ENCODE results near the gene MYBBP1A. TPM values are rescaled to one million over a fixed set of nuclear protein-coding genes. Genes with fewer than 3 reads are reported as not detected.

MYBBP1A gene
- total and polyA plus RNA-seq, 3 experiments from 2014 or later = 34.1 to 157 (median 148) TPM

DNA sequence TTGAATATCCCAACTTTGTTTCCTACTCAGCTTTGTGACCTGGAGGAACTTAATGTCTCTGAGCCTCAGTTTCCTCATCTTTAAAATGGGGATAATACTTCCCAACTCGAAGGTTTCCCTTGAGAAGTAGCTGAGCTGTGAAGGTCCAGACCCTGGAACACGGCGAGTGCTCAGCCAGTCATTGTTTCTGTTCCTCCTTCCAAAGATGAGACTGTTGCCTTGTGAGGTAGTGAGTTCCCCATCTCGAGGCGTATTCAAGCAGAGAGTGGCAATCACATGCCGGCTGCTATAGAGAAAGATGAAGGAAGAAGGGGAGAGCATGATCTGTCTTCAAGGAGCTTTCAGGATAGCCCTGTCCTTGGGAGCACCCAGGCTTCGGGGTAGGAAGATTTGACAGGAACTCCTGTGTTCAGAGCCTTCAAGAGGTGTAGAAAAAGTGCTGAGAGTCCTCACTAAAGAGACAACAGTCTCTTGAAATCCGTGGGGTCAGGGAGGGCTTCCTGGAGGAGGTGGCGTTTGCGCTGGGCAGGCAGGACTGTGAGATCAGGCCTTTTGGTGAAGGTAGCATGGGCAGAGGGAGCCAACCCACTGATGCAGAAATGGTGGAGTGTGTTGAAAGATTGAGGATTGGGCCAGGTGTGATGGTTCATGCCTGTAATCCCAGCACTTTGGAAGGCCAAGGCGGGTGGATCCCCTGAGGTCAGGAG is 29.3 kb downstream of the MYBBP1A start:
- Mint-ChIP-seq H3K4me3 (no peak overlapping the region), H3K27me3 (peaks cover 0 to 1% of the 10 kb centered on the region in 2 donors), H3K9me3 (no peaks in the 10 kb centered on the region), H3K4me1 (no peaks in the 10 kb centered on the region), H3K27ac (peak overlapping the region in 1 of 8 donors; percentile 29), H3K36me3 (no peaks in the 10 kb centered on the region)
- Histone ChIP-seq H3K27ac (ENCODE audit: low read depth, low read length) (no peak overlapping the region), H3K4me1 (ENCODE audit: insufficient read depth, low read length) (no peaks in the 10 kb centered on the region), H3K36me3 (ENCODE audit: insufficient read depth, low read length) (no peaks in the 10 kb centered on the region), H3K4me3 (ENCODE audit: low read length) (no peak overlapping the region), H3K9me3 (ENCODE audit: low read length) (no peaks in the 10 kb centered on the region), H3K27me3 (ENCODE audit: insufficient read depth, low read length, poor library complexity, severe bottlenecking) (no peaks in the 10 kb centered on the region)
- no peak for DNase-seq
- ChIA-PET CTCF (no interaction called here), POLR2A (no interaction called here)

DNA sequence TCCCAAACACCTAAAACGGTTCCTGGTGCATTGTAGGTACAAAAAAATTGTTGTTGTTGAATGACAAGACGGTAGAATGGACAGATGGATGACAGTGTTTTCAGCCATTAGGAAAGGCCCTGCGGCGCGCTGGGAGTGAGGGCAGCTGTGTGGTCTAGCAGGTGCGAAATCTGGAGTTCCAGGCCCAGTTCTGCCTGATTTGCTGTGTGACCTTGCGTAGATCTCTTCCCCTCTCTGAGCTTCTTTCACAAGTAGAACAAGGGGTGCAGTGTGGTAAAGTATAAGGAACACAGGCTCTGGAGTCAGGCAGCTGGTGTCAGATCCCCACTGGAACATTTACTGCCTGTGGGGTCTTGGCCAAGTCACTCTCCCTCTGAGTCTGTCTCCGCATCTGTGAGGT is 31.2 kb downstream of the MYBBP1A start:
- H3K4me1 ChIP-seq (ENCODE audit: insufficient read depth, low read length) = no peaks in the 10 kb centered on the region
- H3K9me3 ChIP-seq (ENCODE audit: low read length) = no peaks in the 10 kb centered on the region
- H3K36me3 ChIP-seq (ENCODE audit: insufficient read depth, low read length) = no peaks in the 10 kb centered on the region
- no peak overlapping the region for H3K27ac Mint-ChIP-seq
- ChIA-PET POLR2A (interaction anchor here (0.5 kb wide), 1 partner anchor 540 kb away, joined by 4 read pairs; no protein-coding TSS in a partner anchor), CTCF (no interaction called here)
- no peaks in the 10 kb centered on the region for H3K27me3 ChIP-seq (ENCODE audit: insufficient read depth, low read length, poor library complexity, severe bottlenecking)
- H3K9me3 Mint-ChIP-seq = no peaks in the 10 kb centered on the region
- no peaks in the 10 kb centered on the region for H3K36me3 Mint-ChIP-seq
- H3K27ac ChIP-seq (ENCODE audit: low read depth, low read length) = no peak overlapping the region
- H3K27me3 Mint-ChIP-seq = no peaks in the 10 kb centered on the region
- H3K4me3 Mint-ChIP-seq = no peak overlapping the region
- no peaks in the 10 kb centered on the region for H3K4me1 Mint-ChIP-seq
- DNase-seq = no peak
- H3K4me3 ChIP-seq (ENCODE audit: low read length) = no peak overlapping the region

DNA sequence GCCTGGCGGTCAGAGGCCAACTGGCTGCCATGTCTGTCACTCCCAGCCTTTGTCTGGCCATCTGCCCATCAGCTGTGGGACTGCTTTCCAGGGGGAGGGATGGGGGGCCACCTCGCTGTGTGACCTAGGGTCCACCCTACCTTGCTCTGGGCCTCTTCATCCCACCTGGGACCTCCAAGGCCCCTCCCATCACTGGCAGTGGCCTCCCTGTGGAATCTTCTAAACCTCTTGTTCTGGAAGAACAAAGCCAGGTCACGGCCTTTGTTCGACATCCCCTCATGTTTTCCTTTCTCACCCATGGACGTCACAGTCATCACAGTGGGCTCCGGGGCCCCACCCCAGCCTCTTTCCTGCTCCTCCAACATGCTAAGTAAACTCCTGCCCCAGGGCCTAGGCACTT is 32.5 kb downstream of the MYBBP1A start:
- Histone ChIP-seq H3K4me3 (ENCODE audit: low read length) (no peak overlapping the region), H3K36me3 (ENCODE audit: insufficient read depth, low read length) (no peaks in the 10 kb centered on the region), H3K4me1 (ENCODE audit: insufficient read depth, low read length) (no peaks in the 10 kb centered on the region), H3K27ac (ENCODE audit: low read depth, low read length) (no peak overlapping the region), H3K9me3 (ENCODE audit: low read length) (no peaks in the 10 kb centered on the region), H3K27me3 (ENCODE audit: insufficient read depth, low read length, poor library complexity, severe bottlenecking) (no peaks in the 10 kb centered on the region)
- ChIA-PET CTCF (no interaction called here), POLR2A (no interaction called here)
- no peaks in the 10 kb centered on the region for H3K4me1 Mint-ChIP-seq
- no peak overlapping the region for H3K4me3 Mint-ChIP-seq
- no peaks in the 10 kb centered on the region for H3K9me3 Mint-ChIP-seq
- no peak for DNase-seq
- no peaks in the 10 kb centered on the region for H3K27me3 Mint-ChIP-seq
- peaks cover 0 to 1% (median 0%) of the 10 kb centered on the region in 3 donors for H3K36me3 Mint-ChIP-seq
- H3K27ac Mint-ChIP-seq = peak overlapping the region in 1 of 8 donors; percentile 60

DNA sequence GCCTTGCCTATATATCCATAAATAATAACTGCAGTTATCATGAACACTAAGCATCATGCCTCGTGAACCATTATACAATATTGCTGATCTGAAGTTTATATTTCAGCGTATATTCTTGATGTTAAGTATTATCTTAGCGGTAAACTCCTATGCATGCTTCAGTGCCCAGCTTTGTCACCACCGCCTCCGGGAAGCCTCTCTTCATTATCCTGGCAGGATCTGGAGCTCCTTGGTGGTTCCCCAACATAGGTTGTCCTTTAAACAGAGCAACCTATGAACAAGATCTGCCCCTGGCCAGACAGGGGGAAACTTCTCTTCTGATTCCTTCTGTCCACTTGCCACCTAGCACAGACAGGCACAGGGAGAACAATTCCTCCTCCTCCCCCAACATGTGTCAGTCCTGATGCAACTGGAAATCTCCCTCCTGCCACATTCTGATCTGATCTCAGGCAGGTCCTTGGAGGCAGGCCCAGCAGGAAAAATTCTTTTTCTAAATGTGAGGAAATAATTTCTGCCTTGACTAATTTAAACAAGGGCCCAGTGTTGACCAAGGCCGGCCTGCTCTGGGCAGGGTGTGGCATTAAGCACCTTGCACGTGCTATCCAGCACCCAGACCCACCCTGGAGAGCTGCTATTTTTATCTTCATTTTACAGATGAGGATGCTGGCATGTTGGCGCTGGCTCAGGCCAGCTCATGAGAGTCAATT is 34.1 kb downstream of the MYBBP1A start:
- CTCF ChIA-PET = no interaction called here
- POLR2A ChIA-PET = no interaction called here
- Histone ChIP-seq H3K36me3 (ENCODE audit: insufficient read depth, low read length) (no peaks in the 10 kb centered on the region), H3K4me3 (ENCODE audit: low read length) (no peak overlapping the region), H3K27ac (ENCODE audit: low read depth, low read length) (no peak overlapping the region), H3K9me3 (ENCODE audit: low read length) (no peaks in the 10 kb centered on the region), H3K27me3 (ENCODE audit: insufficient read depth, low read length, poor library complexity, severe bottlenecking) (no peaks in the 10 kb centered on the region), H3K4me1 (ENCODE audit: insufficient read depth, low read length) (no peaks in the 10 kb centered on the region)
- Mint-ChIP-seq H3K9me3 (no peaks in the 10 kb centered on the region), H3K4me1 (no peaks in the 10 kb centered on the region), H3K36me3 (peaks cover 0 to 1% (median 0%) of the 10 kb centered on the region in 3 donors), H3K27ac (no peak overlapping the region), H3K27me3 (peaks cover 0 to under 1% of the 10 kb centered on the region in 2 donors), H3K4me3 (no peak overlapping the region)
- no peak for DNase-seq

GRCh38 chr17:4520060-4520893 is 34.9 kb downstream of the MYBBP1A start:
- no peaks in the 10 kb centered on the region for H3K4me1 Mint-ChIP-seq
- H3K27ac Mint-ChIP-seq = no peak overlapping the region
- ChIA-PET CTCF (interaction anchor here (0.7 to 1.0 kb wide), 2 partner anchors 11 to 46 kb away, joined by 3 read pairs; no protein-coding TSS in a partner anchor), POLR2A (no interaction called here)
- Histone ChIP-seq H3K27me3 (ENCODE audit: insufficient read depth, low read length, poor library complexity, severe bottlenecking) (no peaks in the 10 kb centered on the region), H3K4me3 (ENCODE audit: low read length) (no peak overlapping the region), H3K4me1 (ENCODE audit: insufficient read depth, low read length) (no peaks in the 10 kb centered on the region), H3K27ac (ENCODE audit: low read depth, low read length) (no peak overlapping the region), H3K9me3 (ENCODE audit: low read length) (no peaks in the 10 kb centered on the region), H3K36me3 (ENCODE audit: insufficient read depth, low read length) (no peaks in the 10 kb centered on the region)
- H3K4me3 Mint-ChIP-seq = no peak overlapping the region
- H3K36me3 Mint-ChIP-seq = peaks cover 0 to 1% (median 0%) of the 10 kb centered on the region in 3 donors
- no peak for DNase-seq
- no peaks in the 10 kb centered on the region for H3K9me3 Mint-ChIP-seq
- H3K27me3 Mint-ChIP-seq = peaks cover 0 to 2% of the 10 kb centered on the region in 2 donors

GRCh38 chr17:4519361-4519788 is 35.8 kb downstream of the MYBBP1A start:
- no peak for DNase-seq
- no peaks in the 10 kb centered on the region for H3K9me3 ChIP-seq (ENCODE audit: low read length)
- H3K9me3 Mint-ChIP-seq = no peaks in the 10 kb centered on the region
- H3K4me1 ChIP-seq (ENCODE audit: insufficient read depth, low read length) = no peaks in the 10 kb centered on the region
- H3K4me3 Mint-ChIP-seq = peak overlapping the region in 1 of 7 donors; percentile 74
- H3K36me3 Mint-ChIP-seq = peaks cover 0 to 1% (median 0%) of the 10 kb centered on the region in 3 donors
- no peaks in the 10 kb centered on the region for H3K36me3 ChIP-seq (ENCODE audit: insufficient read depth, low read length)
- no peak overlapping the region for H3K4me3 ChIP-seq (ENCODE audit: low read length)
- ChIA-PET CTCF (interaction anchor here (0.7 to 1.0 kb wide), 2 partner anchors 10 to 47 kb away, joined by 3 read pairs; no protein-coding TSS in a partner anchor), POLR2A (no interaction called here)
- no peaks in the 10 kb centered on the region for H3K4me1 Mint-ChIP-seq
- no peak overlapping the region for H3K27ac Mint-ChIP-seq
- H3K27ac ChIP-seq (ENCODE audit: low read depth, low read length) = no peak overlapping the region
- H3K27me3 ChIP-seq (ENCODE audit: insufficient read depth, low read length, poor library complexity, severe bottlenecking) = no peaks in the 10 kb centered on the region
- peaks cover 0 to 2% of the 10 kb centered on the region in 2 donors for H3K27me3 Mint-ChIP-seq

GRCh38 chr17:4518901-4519300 is 36.3 kb downstream of the MYBBP1A start:
- Mint-ChIP-seq H3K9me3 (no peaks in the 10 kb centered on the region), H3K27ac (no peak overlapping the region), H3K27me3 (peaks cover 0 to 2% of the 10 kb centered on the region in 2 donors), H3K4me3 (no peak overlapping the region), H3K36me3 (peaks cover 0 to 1% (median 0%) of the 10 kb centered on the region in 3 donors), H3K4me1 (no peaks in the 10 kb centered on the region)
- H3K27ac ChIP-seq (ENCODE audit: low read depth, low read length) = no peak overlapping the region
- H3K9me3 ChIP-seq (ENCODE audit: low read length) = no peaks in the 10 kb centered on the region
- ChIA-PET POLR2A (no interaction called here), CTCF (no interaction called here)
- H3K36me3 ChIP-seq (ENCODE audit: insufficient read depth, low read length) = no peaks in the 10 kb centered on the region
- H3K27me3 ChIP-seq (ENCODE audit: insufficient read depth, low read length, poor library complexity, severe bottlenecking) = no peaks in the 10 kb centered on the region
- no peak for DNase-seq
- no peaks in the 10 kb centered on the region for H3K4me1 ChIP-seq (ENCODE audit: insufficient read depth, low read length)
- H3K4me3 ChIP-seq (ENCODE audit: low read length) = no peak overlapping the region

GRCh38 chr17:4516735-4517134 is 38.4 kb downstream of the MYBBP1A start:
- POLR2A ChIA-PET = interaction anchor here (0.9 kb wide), 1 partner anchor 17 kb away, joined by 7 read pairs; no protein-coding TSS in a partner anchor
- Histone ChIP-seq H3K4me1 (ENCODE audit: insufficient read depth, low read length) (no peaks in the 10 kb centered on the region), H3K27ac (ENCODE audit: low read depth, low read length) (no peak overlapping the region), H3K27me3 (ENCODE audit: insufficient read depth, low read length, poor library complexity, severe bottlenecking) (no peaks in the 10 kb centered on the region), H3K9me3 (ENCODE audit: low read length) (no peaks in the 10 kb centered on the region), H3K36me3 (ENCODE audit: insufficient read depth, low read length) (no peaks in the 10 kb centered on the region), H3K4me3 (ENCODE audit: low read length) (no peak overlapping the region)
- Mint-ChIP-seq H3K9me3 (no peaks in the 10 kb centered on the region), H3K4me1 (no peaks in the 10 kb centered on the region), H3K36me3 (peaks cover 0 to 1% (median 0%) of the 10 kb centered on the region in 3 donors), H3K27ac (no peak overlapping the region), H3K27me3 (peaks cover 0 to 2% of the 10 kb centered on the region in 2 donors), H3K4me3 (no peak overlapping the region)
- DNase-seq = no peak
- CTCF ChIA-PET = no interaction called here

Measured in CD8-positive, alpha-beta memory T cell (primary cell).